GM23338 (cell line): ENCODE measurements around the gene USP32. TPM values are rescaled to one million over a fixed set of nuclear protein-coding genes. Genes with fewer than 3 reads are reported as not detected.

Experiments
- ATAC-seq: fragments of 200-7000 bp; cut with Tn5 transposase; 3 replicates; pipeline ENCODE4 v1.9.1; 2020
- DNase-seq: peaks from one replicate; pipeline ENCODE4 v3.0.0-alpha.2; 2015; ENCODE audit warnings: low spot score
- H2AFZ ChIP-seq: fragments of 200-600 bp; sonication (generic); 2 replicates; pipeline ENCODE4 v1.8.0; 2016; ENCODE audit warnings: antibody characterized with exemption, mild to moderate bottlenecking, moderate library complexity
- H3F3A ChIP-seq: fragments of 200-600 bp; sonication (generic); replicated peaks from 2 replicates; pipeline ENCODE4 v1.8.0; 2017; ENCODE audit warnings: antibody characterized with exemption, mixed run types, low read depth
- H3K27ac ChIP-seq: fragments of 200-600 bp; sonication (generic); 2 replicates; pipeline ENCODE4 v1.6.1; 2016; ENCODE audit warnings: low read depth
- H3K27me3 ChIP-seq: fragments of 200-600 bp; sonication (generic); 2 replicates; pipeline ENCODE4 v1.8.0; 2016; ENCODE audit warnings: mild to moderate bottlenecking, mixed run types, moderate library complexity; ENCODE audit not compliant: insufficient read depth
- H3K36me3 ChIP-seq: fragments of 200-600 bp; sonication (generic); 2 replicates; pipeline ENCODE4 v1.8.0; 2016; ENCODE audit warnings: mild to moderate bottlenecking; ENCODE audit not compliant: insufficient read depth
- H3K4me1 ChIP-seq: fragments of 200-600 bp; sonication (generic); 2 replicates; pipeline ENCODE4 v1.8.0; 2016; ENCODE audit warnings: mild to moderate bottlenecking, moderate library complexity; ENCODE audit not compliant: insufficient read depth
- H3K4me2 ChIP-seq: fragments of 200-600 bp; sonication (generic); 2 replicates; pipeline ENCODE4 v1.7.1; 2017; ENCODE audit warnings: mixed run types
- H3K4me3 ChIP-seq: fragments of 200-600 bp; sonication (generic); 2 replicates; pipeline ENCODE4 v1.6.1; 2016; ENCODE audit warnings: mixed run types
- H3K79me2 ChIP-seq: fragments of 200-600 bp; sonication (generic); replicated peaks from 2 replicates; pipeline ENCODE4 v1.8.0; 2017; ENCODE audit warnings: mild to moderate bottlenecking; ENCODE audit not compliant: insufficient read depth
- H3K9me2 ChIP-seq: fragments of 200-600 bp; sonication (generic); 2 replicates; pipeline ENCODE4 v1.8.0; 2017; ENCODE audit not compliant: insufficient read depth
- H4K20me1 ChIP-seq: fragments of 200-600 bp; sonication (generic); replicated peaks from 2 replicates; pipeline ENCODE4 v1.8.0; 2017; ENCODE audit warnings: mild to moderate bottlenecking; ENCODE audit not compliant: insufficient read depth
- H3K27ac Mint-ChIP-seq: 2 replicates; pipeline ENCODE4 v1.8.0; 2020; ENCODE audit warnings: inconsistent platforms, mild to moderate bottlenecking, moderate library complexity, mixed read lengths
- H3K27me3 Mint-ChIP-seq: 3 replicates; pipeline ENCODE4 v1.8.0; 2022; ENCODE audit warnings: low read depth, mild to moderate bottlenecking, moderate library complexity, mixed read lengths, inconsistent platforms; ENCODE audit not compliant: insufficient read depth, poor library complexity
- H3K36me3 Mint-ChIP-seq: 3 replicates; pipeline ENCODE4 v1.8.0; 2021; ENCODE audit warnings: low read depth, mild to moderate bottlenecking, inconsistent platforms, moderate library complexity, mixed read lengths
- H3K4me1 Mint-ChIP-seq: 3 replicates; pipeline ENCODE4 v1.8.0; 2020; ENCODE audit warnings: mild to moderate bottlenecking, inconsistent platforms, mixed read lengths
- H3K4me3 Mint-ChIP-seq: 3 replicates; pipeline ENCODE4 v1.8.0; 2021; ENCODE audit warnings: moderate library complexity, mild to moderate bottlenecking, inconsistent platforms, mixed read lengths
- H3K9me3 Mint-ChIP-seq: 3 replicates; pipeline ENCODE4 v1.8.0; 2020; ENCODE audit warnings: moderate library complexity, mild to moderate bottlenecking, inconsistent platforms, mixed read lengths
- CREB1 ChIP-seq: fragments of 250-450 bp; sonication (Bioruptor Pico); IDR thresholded peaks from 2 replicates; pipeline ENCODE4 v1.5.0; 2020; ENCODE audit warnings: low read depth, mild to moderate bottlenecking, moderate library complexity
- EZH2 ChIP-seq: fragments of 200-600 bp; sonication (generic); IDR thresholded peaks from one replicate; pipeline ENCODE4 v1.8.0; 2017; ENCODE audit warnings: antibody characterized with exemption, mild to moderate bottlenecking, low read depth; ENCODE audit not compliant: unreplicated experiment
- EZH2phosphoT487 ChIP-seq: fragments of 200-600 bp; sonication (generic); IDR thresholded peaks from one replicate; pipeline ENCODE4 v1.8.1; 2018; ENCODE audit warnings: antibody characterized with exemption; ENCODE audit not compliant: unreplicated experiment
- POLR2AphosphoS5 ChIP-seq: IDR thresholded peaks from 2 replicates; pipeline ENCODE4 v1.6.1; 2016; ENCODE audit warnings: antibody characterized with exemption, low read depth
- ZNF114 ChIP-seq: fragments of 250-450 bp; sonication (Bioruptor Pico); IDR thresholded peaks from 2 replicates; pipeline ENCODE4 v1.5.0; 2020; ENCODE audit warnings: mild to moderate bottlenecking, moderate library complexity
- ZNF331 ChIP-seq: fragments of 250-450 bp; sonication (Bioruptor Pico); IDR thresholded peaks from 2 replicates; pipeline ENCODE4 v1.5.0; 2020; ENCODE audit warnings: low read depth, mild to moderate bottlenecking, moderate library complexity
- long read RNA-seq: library from polyadenylated mRNA; unstranded; transcript quantifications from one replicate; pipeline ENCODE4 v2.0.0, GENCODE V29; 2020; ENCODE audit not compliant: unreplicated experiment
- polyA plus RNA-seq: library from polyadenylated mRNA; unstranded; fragments of >200 nt; fragmentation: Nextera tagmentation; extraction: Ambion mirVana; gene quantifications from 2 replicates; pipeline ENCODE4 v1.2.1, GENCODE V29; 2016
- total RNA-seq: library from RNA; depleted of rRNA; stranded (reverse); fragments of >200 nt; shearing (Covaris generic); gene quantifications from 2 replicates; pipeline ENCODE4 v1.2.3, GENCODE V29; 2014; rRNA removed
- TF ChIP-seq, protein P1 (sequence below), 2 experiments: fragments of 200-600 bp in 1 of 2; sonication (generic) in 1 of 2; conservative IDR thresholded peaks; 2 replicates each; pipeline versions ENCODE4 v1.5.1 to v1.6.1; 2016 to 2017; ENCODE audit warnings: antibody characterized with exemption in 2 of 2, low read depth in 2 of 2, mild to moderate bottlenecking in 2 of 2, moderate library complexity in 1 of 2
- TF ChIP-seq, protein P2 (sequence below): IDR thresholded peaks from 2 replicates; pipeline ENCODE4 v1.6.1; 2016; ENCODE audit warnings: antibody characterized with exemption

The USP32 gene, protein sequence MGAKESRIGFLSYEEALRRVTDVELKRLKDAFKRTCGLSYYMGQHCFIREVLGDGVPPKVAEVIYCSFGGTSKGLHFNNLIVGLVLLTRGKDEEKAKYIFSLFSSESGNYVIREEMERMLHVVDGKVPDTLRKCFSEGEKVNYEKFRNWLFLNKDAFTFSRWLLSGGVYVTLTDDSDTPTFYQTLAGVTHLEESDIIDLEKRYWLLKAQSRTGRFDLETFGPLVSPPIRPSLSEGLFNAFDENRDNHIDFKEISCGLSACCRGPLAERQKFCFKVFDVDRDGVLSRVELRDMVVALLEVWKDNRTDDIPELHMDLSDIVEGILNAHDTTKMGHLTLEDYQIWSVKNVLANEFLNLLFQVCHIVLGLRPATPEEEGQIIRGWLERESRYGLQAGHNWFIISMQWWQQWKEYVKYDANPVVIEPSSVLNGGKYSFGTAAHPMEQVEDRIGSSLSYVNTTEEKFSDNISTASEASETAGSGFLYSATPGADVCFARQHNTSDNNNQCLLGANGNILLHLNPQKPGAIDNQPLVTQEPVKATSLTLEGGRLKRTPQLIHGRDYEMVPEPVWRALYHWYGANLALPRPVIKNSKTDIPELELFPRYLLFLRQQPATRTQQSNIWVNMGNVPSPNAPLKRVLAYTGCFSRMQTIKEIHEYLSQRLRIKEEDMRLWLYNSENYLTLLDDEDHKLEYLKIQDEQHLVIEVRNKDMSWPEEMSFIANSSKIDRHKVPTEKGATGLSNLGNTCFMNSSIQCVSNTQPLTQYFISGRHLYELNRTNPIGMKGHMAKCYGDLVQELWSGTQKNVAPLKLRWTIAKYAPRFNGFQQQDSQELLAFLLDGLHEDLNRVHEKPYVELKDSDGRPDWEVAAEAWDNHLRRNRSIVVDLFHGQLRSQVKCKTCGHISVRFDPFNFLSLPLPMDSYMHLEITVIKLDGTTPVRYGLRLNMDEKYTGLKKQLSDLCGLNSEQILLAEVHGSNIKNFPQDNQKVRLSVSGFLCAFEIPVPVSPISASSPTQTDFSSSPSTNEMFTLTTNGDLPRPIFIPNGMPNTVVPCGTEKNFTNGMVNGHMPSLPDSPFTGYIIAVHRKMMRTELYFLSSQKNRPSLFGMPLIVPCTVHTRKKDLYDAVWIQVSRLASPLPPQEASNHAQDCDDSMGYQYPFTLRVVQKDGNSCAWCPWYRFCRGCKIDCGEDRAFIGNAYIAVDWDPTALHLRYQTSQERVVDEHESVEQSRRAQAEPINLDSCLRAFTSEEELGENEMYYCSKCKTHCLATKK (N-terminal part only)
- total RNA-seq: 124 and 129 TPM in 2 replicates
- 43.6 and 44.3 TPM in 2 replicates for polyA plus RNA-seq
- long read RNA-seq, full-length matches to known transcripts: 1 of 5 reads
- long read RNA-seq, partial matches to known transcripts: 3 of 5 reads
- long read RNA-seq, other reads (novel, unspliced or antisense): 1 of 5 reads

DNA sequence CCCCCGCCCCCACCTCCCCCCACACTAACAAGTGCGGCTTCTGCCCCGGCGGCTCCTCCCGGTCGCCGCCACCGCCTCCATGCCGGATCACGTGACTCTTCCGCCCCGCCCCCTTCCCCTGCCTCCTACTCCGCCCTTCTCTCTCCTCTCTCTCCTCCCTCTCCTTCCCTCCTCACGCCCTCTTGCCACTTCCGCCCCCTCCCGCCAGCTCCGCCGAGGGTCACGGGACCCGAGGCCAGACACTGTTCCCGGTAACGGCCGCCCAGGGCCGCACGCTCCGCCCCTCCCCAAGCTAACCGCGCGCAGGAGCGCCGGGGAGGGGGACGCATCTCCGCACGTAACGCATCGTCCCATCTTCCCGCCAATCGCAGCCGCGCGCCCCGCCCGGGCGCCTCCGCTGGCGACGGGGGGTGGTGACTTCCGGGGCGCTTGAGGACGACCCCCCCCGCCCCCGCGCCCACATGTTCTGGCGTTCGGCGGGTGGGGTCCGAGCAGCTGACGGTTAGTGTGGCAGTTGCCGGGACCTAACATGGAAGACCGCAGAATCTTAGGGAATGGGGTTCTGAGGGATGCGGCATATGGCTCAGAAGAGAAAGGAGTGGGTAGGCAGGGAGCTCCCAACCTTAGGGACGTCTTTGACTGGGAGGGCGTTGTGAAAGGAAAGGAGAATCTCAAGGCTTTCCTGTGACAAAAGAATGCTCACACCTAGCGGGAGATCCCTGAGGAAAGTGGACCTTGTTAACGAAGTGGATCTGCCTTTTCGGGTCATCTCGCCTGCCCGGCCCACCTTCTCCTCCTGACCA lies at the start of gene USP32:
Gene USP32, minus strand, starts transcription at position 92 of the 803 bp plus-strand sequence. CDS start 194 bp downstream, outside the sequence.
- H3K36me3 ChIP-seq: no peaks in the 10 kb centered on the region
- H3K4me1 ChIP-seq: peaks cover 40% of the 10 kb centered on the region
- DNase-seq (peak; percentile 99), ATAC-seq (peak; percentile 87)
- H3K79me2 ChIP-seq: peaks cover 44% of the 10 kb centered on the region
- H3K4me3 ChIP-seq: peak within 1 kb of the TSS; percentile 93
- H3K27ac ChIP-seq: peak within 1 kb of the TSS; percentile 95
- TF ChIP-seq EZH2: no peak
- TF ChIP-seq ZNF331 (CRISPR knock-in tag): no peak
- no peak for TF ChIP-seq ZNF114
- TF ChIP-seq, protein P1, sequence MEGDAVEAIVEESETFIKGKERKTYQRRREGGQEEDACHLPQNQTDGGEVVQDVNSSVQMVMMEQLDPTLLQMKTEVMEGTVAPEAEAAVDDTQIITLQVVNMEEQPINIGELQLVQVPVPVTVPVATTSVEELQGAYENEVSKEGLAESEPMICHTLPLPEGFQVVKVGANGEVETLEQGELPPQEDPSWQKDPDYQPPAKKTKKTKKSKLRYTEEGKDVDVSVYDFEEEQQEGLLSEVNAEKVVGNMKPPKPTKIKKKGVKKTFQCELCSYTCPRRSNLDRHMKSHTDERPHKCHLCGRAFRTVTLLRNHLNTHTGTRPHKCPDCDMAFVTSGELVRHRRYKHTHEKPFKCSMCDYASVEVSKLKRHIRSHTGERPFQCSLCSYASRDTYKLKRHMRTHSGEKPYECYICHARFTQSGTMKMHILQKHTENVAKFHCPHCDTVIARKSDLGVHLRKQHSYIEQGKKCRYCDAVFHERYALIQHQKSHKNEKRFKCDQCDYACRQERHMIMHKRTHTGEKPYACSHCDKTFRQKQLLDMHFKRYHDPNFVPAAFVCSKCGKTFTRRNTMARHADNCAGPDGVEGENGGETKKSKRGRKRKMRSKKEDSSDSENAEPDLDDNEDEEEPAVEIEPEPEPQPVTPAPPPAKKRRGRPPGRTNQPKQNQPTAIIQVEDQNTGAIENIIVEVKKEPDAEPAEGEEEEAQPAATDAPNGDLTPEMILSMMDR (conservative IDR thresholded peaks at IDR 0.05; ENCODE audit: low read depth in 2 of 2): no peak
- TF ChIP-seq CREB1 (CRISPR knock-in tag): peak; percentile 80
- TF ChIP-seq, protein P2, sequence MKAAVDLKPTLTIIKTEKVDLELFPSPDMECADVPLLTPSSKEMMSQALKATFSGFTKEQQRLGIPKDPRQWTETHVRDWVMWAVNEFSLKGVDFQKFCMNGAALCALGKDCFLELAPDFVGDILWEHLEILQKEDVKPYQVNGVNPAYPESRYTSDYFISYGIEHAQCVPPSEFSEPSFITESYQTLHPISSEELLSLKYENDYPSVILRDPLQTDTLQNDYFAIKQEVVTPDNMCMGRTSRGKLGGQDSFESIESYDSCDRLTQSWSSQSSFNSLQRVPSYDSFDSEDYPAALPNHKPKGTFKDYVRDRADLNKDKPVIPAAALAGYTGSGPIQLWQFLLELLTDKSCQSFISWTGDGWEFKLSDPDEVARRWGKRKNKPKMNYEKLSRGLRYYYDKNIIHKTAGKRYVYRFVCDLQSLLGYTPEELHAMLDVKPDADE: peak; percentile 32; the same call in 1 of the 2 replicates
- TF ChIP-seq POLR2AphosphoS5: peak; percentile 55
- no peak for TF ChIP-seq EZH2phosphoT487
- Mint-ChIP-seq H3K36me3 (peaks cover 6% of the 10 kb centered on the region; the same call in 1 of the 3 replicates), H3K4me3 (peak within 1 kb of the TSS; percentile 95), H3K27me3 (peaks cover 9% of the 10 kb centered on the region), H3K9me3 (no peaks in the 10 kb centered on the region; the same call in 2 of the 3 replicates), H3K27ac (peak within 1 kb of the TSS; percentile 98), H3K4me1 (peaks cover 43% of the 10 kb centered on the region)
- no peaks in the 10 kb centered on the region for H3K9me2 ChIP-seq
- no peaks in the 10 kb centered on the region for H3K27me3 ChIP-seq
- no peaks in the 10 kb centered on the region; the same call in 1 of the 2 replicates for H4K20me1 ChIP-seq
- peak within 1 kb of the TSS; percentile 85 for H3K4me2 ChIP-seq
- 0 out of 2 replicates have a peak, but pooled peaks cover 6% of the 10 kb centered on the region for H3F3A ChIP-seq
- peak within 1 kb of the TSS; percentile 64; the same call in 1 of the 2 replicates for H2AFZ ChIP-seq
